ENCODE measurements around the gene PDE4D.

Gene PDE4D

DNA sequence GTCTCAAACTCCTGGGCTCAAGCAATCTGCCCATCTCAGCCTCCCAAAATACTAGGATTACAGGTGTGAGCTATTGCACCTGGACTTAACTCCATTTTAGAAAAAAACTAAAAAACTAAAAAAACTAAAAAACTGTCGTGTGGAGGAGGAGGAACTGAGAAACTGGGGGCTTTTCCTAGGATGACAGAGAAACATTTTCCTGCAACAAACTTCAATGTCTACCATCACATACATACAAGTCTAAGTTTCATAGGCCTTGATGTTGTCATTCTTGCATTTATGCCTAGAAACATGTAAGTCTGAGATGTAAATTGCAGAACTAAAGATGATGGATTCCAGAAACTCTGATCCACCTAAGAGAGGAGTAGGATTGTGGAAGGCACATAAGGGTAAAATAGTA, 753.8 kb downstream of the PDE4D start:
- TF ChIP-seq ARNTL (CRISPR knock-in tag; IDR thresholded peaks at IDR 0.05; ENCODE audit: borderline replicate concordance, low read depth) (no peak), ESRRG (CRISPR knock-in tag; IDR thresholded peaks at IDR 0.05) (no peak), GLIS3 (CRISPR knock-in tag; IDR thresholded peaks at IDR 0.05) (no peak), POU6F1 (CRISPR knock-in tag; IDR thresholded peaks at IDR 0.05; ENCODE audit: borderline replicate concordance, low read depth) (no peak), ZNF565 (CRISPR knock-in tag; conservative IDR thresholded peaks at IDR 0.05; ENCODE audit: low read depth) (no peak), ZFP30 (CRISPR knock-in tag; IDR thresholded peaks at IDR 0.05) (no peak), CSRNP3 (CRISPR knock-in tag; IDR thresholded peaks at IDR 0.05) (no peak), TSHZ2 (CRISPR knock-in tag; IDR thresholded peaks at IDR 0.05) (no peak), CSDC2 (CRISPR knock-in tag; IDR thresholded peaks at IDR 0.05) (no peak), RARB (CRISPR knock-in tag; IDR thresholded peaks at IDR 0.05) (no peak), PPARA (CRISPR knock-in tag; IDR thresholded peaks at IDR 0.05; ENCODE audit: borderline replicate concordance) (no peak)
- TF ChIP-seq, protein P1, sequence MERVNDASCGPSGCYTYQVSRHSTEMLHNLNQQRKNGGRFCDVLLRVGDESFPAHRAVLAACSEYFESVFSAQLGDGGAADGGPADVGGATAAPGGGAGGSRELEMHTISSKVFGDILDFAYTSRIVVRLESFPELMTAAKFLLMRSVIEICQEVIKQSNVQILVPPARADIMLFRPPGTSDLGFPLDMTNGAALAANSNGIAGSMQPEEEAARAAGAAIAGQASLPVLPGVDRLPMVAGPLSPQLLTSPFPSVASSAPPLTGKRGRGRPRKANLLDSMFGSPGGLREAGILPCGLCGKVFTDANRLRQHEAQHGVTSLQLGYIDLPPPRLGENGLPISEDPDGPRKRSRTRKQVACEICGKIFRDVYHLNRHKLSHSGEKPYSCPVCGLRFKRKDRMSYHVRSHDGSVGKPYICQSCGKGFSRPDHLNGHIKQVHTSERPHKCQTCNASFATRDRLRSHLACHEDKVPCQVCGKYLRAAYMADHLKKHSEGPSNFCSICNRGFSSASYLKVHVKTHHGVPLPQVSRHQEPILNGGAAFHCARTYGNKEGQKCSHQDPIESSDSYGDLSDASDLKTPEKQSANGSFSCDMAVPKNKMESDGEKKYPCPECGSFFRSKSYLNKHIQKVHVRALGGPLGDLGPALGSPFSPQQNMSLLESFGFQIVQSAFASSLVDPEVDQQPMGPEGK (CRISPR knock-in tag; IDR thresholded peaks at IDR 0.05; ENCODE audit: borderline replicate concordance) = no peak
- no peak for ATAC-seq

DNA sequence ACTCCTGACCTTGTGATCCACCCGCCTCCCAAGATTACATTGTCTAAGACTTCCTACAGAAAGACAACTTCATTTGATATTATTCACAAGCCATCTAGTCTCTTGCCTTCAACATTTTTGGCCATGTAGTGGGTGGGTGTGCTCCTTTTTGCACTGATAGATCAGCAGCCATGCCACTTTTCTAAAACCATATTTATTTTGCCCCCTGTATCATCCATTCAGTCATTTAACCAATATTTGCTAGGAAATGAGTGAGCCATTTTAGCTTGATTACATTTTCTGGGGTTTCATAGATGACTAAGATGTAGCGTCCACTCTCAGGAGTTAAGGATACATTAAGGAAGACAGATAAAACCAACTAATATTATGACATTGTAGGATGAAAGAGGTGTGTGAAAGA, 755.0 kb downstream of the PDE4D start:
- no peak for ATAC-seq
- TF ChIP-seq ESRRG (CRISPR knock-in tag; IDR thresholded peaks at IDR 0.05) = no peak
- no peak for TF ChIP-seq SNAI2 (CRISPR knock-in tag; IDR thresholded peaks at IDR 0.05)
- TF ChIP-seq, protein P2, sequence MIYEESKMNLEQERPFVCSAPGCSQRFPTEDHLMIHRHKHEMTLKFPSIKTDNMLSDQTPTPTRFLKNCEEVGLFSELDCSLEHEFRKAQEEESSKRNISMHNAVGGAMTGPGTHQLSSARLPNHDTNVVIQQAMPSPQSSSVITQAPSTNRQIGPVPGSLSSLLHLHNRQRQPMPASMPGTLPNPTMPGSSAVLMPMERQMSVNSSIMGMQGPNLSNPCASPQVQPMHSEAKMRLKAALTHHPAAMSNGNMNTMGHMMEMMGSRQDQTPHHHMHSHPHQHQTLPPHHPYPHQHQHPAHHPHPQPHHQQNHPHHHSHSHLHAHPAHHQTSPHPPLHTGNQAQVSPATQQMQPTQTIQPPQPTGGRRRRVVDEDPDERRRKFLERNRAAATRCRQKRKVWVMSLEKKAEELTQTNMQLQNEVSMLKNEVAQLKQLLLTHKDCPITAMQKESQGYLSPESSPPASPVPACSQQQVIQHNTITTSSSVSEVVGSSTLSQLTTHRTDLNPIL (CRISPR knock-in tag; IDR thresholded peaks at IDR 0.05; ENCODE audit: low read depth) = no peak
- no peak for TF ChIP-seq ZNF70 (CRISPR knock-in tag; IDR thresholded peaks at IDR 0.05)
- no peak for TF ChIP-seq OSR1 (CRISPR knock-in tag; IDR thresholded peaks at IDR 0.05)
- TF ChIP-seq ZC3H10 (CRISPR knock-in tag; IDR thresholded peaks at IDR 0.05) = no peak
- no peak for TF ChIP-seq TOX (CRISPR knock-in tag; IDR thresholded peaks at IDR 0.05; ENCODE audit: borderline replicate concordance)
- TF ChIP-seq PPARA (CRISPR knock-in tag; IDR thresholded peaks at IDR 0.05; ENCODE audit: borderline replicate concordance) = no peak
- no peak for TF ChIP-seq CSRNP3 (CRISPR knock-in tag; IDR thresholded peaks at IDR 0.05)
- TF ChIP-seq ZNF565 (CRISPR knock-in tag; conservative IDR thresholded peaks at IDR 0.05; ENCODE audit: low read depth) = no peak
- TF ChIP-seq ZFP30 (CRISPR knock-in tag; IDR thresholded peaks at IDR 0.05) = no peak

DNA sequence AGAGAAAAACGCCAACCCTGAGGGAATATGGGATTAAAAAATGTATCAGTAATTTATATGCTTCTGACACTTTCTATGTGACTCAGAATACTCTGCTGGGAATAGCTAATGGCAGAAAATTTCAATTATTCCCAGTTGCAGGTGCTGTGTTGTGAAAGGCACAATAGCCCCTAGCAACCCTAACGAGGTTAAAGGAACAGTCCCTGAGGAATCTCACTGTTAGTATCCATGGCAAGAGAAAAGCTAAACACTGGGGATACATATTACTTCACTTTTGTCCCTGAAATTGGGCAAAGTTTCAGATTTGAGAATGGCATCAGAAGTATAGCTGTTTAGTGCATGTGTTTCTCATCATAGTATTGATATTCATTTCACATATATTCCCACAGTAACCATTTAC, 755.7 kb downstream of the PDE4D start:
- ATAC-seq = no peak
- no peak for TF ChIP-seq BACH2 (CRISPR knock-in tag; IDR thresholded peaks at IDR 0.05; ENCODE audit: borderline replicate concordance)
- TF ChIP-seq POU6F1 (CRISPR knock-in tag; IDR thresholded peaks at IDR 0.05; ENCODE audit: borderline replicate concordance, low read depth) = no peak
- TF ChIP-seq PPARA (CRISPR knock-in tag; IDR thresholded peaks at IDR 0.05; ENCODE audit: borderline replicate concordance) = no peak
- TF ChIP-seq RARB (CRISPR knock-in tag; IDR thresholded peaks at IDR 0.05) = no peak
- no peak for TF ChIP-seq CSRNP3 (CRISPR knock-in tag; IDR thresholded peaks at IDR 0.05)
- TF ChIP-seq ZC3H10 (CRISPR knock-in tag; IDR thresholded peaks at IDR 0.05) = no peak
- TF ChIP-seq ARNTL (CRISPR knock-in tag; IDR thresholded peaks at IDR 0.05; ENCODE audit: borderline replicate concordance, low read depth) = no peak
- TF ChIP-seq, protein P1 (CRISPR knock-in tag; IDR thresholded peaks at IDR 0.05; ENCODE audit: borderline replicate concordance) = no peak
- TF ChIP-seq TCF4 (CRISPR knock-in tag; IDR thresholded peaks at IDR 0.05; ENCODE audit: borderline replicate concordance) = no peak
- no peak for TF ChIP-seq ZNF8 (CRISPR knock-in tag; IDR thresholded peaks at IDR 0.05)

Data from SK-N-SH treated with all-trans-retinoic acid at 6 μM for 48 hours (cell line).